HepG2 (cell line): ENCODE data around the gene MYOM1. TPM values are rescaled to one million over a fixed set of nuclear protein-coding genes. Genes with fewer than 3 reads are reported as not detected.

Experiments
- AGO2 ChIP-seq: fragments of 200-400 bp; formaldehyde crosslinking; optimal IDR thresholded peaks from 2 replicates; pipeline ENCODE3; 2017; ENCODE audit warnings: mild to moderate bottlenecking, low read depth, low read length, moderate library complexity
- CBX2 ChIP-seq, 2 experiments: fragments of 200-600 bp in 1 of 2; sonication (generic); formaldehyde crosslinking in 1 of 2; IDR thresholded peaks; 2 replicates each; pipeline versions ENCODE4 v1.7.0 to v1.8.1; 2018 to 2022; ENCODE audit warnings: low read depth in 2 of 2, low read length in 1 of 2, mild to moderate bottlenecking in 1 of 2, missing genetic modification reagents in 1 of 2
- CREB1 ChIP-seq, 2 experiments: fragments of 450-650 bp in 1 of 2; IDR thresholded peaks; 2 replicates each; pipeline ENCODE4 v1.6.1; 2016 to 2017; ENCODE audit warnings: control low read depth in 1 of 2, mild to moderate bottlenecking in 1 of 2, missing compliant biosample characterization in 1 of 2, missing genetic modification characterization in 1 of 2
- ERF ChIP-seq: IDR thresholded peaks from 2 replicates; pipeline ENCODE4 v1.6.1; 2018; ENCODE audit warnings: missing biosample characterization, missing genetic modification reagents
- ESRRA ChIP-seq: sonication (generic); formaldehyde crosslinking; IDR thresholded peaks from 2 replicates; pipeline ENCODE4 v1.5.1; 2020; ENCODE audit warnings: mild to moderate bottlenecking, low read depth, missing genetic modification reagents
- FOXA1 ChIP-seq, 2 experiments: fragments of 450-650 bp in 1 of 2; sonication (generic) in 1 of 2; formaldehyde crosslinking in 1 of 2; IDR thresholded peaks; 2 replicates each; pipeline versions ENCODE4 v1.4.0 to v1.6.1; 2016 to 2020; ENCODE audit warnings: missing genetic modification reagents in 1 of 2
- IRF2 ChIP-seq: IDR thresholded peaks from 2 replicates; pipeline ENCODE4 v1.6.1; 2018; ENCODE audit warnings: missing genetic modification reagents, missing compliant biosample characterization
- KDM5B ChIP-seq: sonication (generic); formaldehyde crosslinking; IDR thresholded peaks from 2 replicates; pipeline ENCODE4 v1.4.0; 2020; ENCODE audit warnings: missing genetic modification reagents, mild to moderate bottlenecking, borderline replicate concordance
- KMT2A ChIP-seq: sonication (generic); formaldehyde crosslinking; IDR thresholded peaks from 2 replicates; pipeline ENCODE4 v1.4.0; 2020; ENCODE audit warnings: missing genetic modification reagents
- NCOA5 ChIP-seq: sonication (generic); formaldehyde crosslinking; IDR thresholded peaks from 2 replicates; pipeline ENCODE4 v1.4.0; 2020; ENCODE audit warnings: missing genetic modification reagents
- NFKB2 ChIP-seq: sonication (generic); formaldehyde crosslinking; IDR thresholded peaks from 2 replicates; pipeline ENCODE4 v1.4.0; 2020; ENCODE audit warnings: missing genetic modification reagents, borderline replicate concordance
- PHF20 ChIP-seq: sonication (generic); formaldehyde crosslinking; IDR thresholded peaks from 2 replicates; pipeline ENCODE4 v1.5.0; 2020; ENCODE audit warnings: mild to moderate bottlenecking, missing genetic modification reagents
- PPARG ChIP-seq: conservative IDR thresholded peaks from 2 replicates; pipeline ENCODE4 v1.6.1; 2016; ENCODE audit warnings: missing biosample characterization, missing genetic modification reagents
- SALL1 ChIP-seq: sonication (generic); formaldehyde crosslinking; IDR thresholded peaks from 2 replicates; pipeline ENCODE4 v1.8.0; 2022; ENCODE audit warnings: mild to moderate bottlenecking, missing genetic modification reagents
- SKI ChIP-seq: fragments of 450-650 bp; IDR thresholded peaks from one replicate; pipeline ENCODE4 v1.6.1; 2018; ENCODE audit warnings: mild to moderate bottlenecking; ENCODE audit not compliant: partially characterized antibody
- SOX13 ChIP-seq, 3 experiments: fragments of 450-650 bp in 1 of 3; sonication (generic) in 1 of 3; formaldehyde crosslinking in 1 of 3; IDR thresholded peaks in 2 of 3; conservative IDR thresholded peaks in 1 of 3; 2 replicates each; pipeline versions ENCODE4 v1.5.0 to v1.6.1; 2016 to 2020; ENCODE audit warnings: antibody characterized with exemption in 1 of 3, mild to moderate bottlenecking in 1 of 3, missing compliant biosample characterization in 1 of 3, missing genetic modification reagents in 1 of 3, moderate library complexity in 1 of 3
- TARDBP ChIP-seq: sonication (generic); formaldehyde crosslinking; IDR thresholded peaks from 2 replicates; pipeline ENCODE4 v1.8.0; 2022; ENCODE audit warnings: mild to moderate bottlenecking, missing genetic modification reagents
- ZBTB3 ChIP-seq: sonication (generic); formaldehyde crosslinking; IDR thresholded peaks from 2 replicates; pipeline ENCODE4 v1.4.0; 2020; ENCODE audit warnings: low read depth, mild to moderate bottlenecking, moderate library complexity, missing genetic modification reagents, borderline replicate concordance
- ZFP41 ChIP-seq: sonication (generic); formaldehyde crosslinking; IDR thresholded peaks from 2 replicates; pipeline ENCODE4 v1.4.0; 2020; ENCODE audit warnings: mild to moderate bottlenecking, missing genetic modification reagents, borderline replicate concordance
- ZMYM3 ChIP-seq: sonication (generic); formaldehyde crosslinking; IDR thresholded peaks from 2 replicates; pipeline ENCODE4 v1.5.1; 2020; ENCODE audit warnings: mild to moderate bottlenecking, missing genetic modification reagents
- ZNF136 ChIP-seq: sonication (generic); formaldehyde crosslinking; IDR thresholded peaks from 2 replicates; pipeline ENCODE4 v1.8.1; 2022; ENCODE audit warnings: low read depth, mild to moderate bottlenecking, moderate library complexity, missing genetic modification reagents
- ZNF430 ChIP-seq: sonication (generic); formaldehyde crosslinking; IDR thresholded peaks from 2 replicates; pipeline ENCODE4 v1.9.0; 2021; ENCODE audit warnings: mild to moderate bottlenecking, missing genetic modification reagents
- polyA plus RNA-seq, 8 experiments: library from polyadenylated mRNA; depleted of rRNA in 3 of 8; stranded (reverse) in 7 of 8; unstranded in 1 of 8; fragments of >200 nt; fragmentation: Illumina TruSeq in 4 of 8; extraction: Trizol in 4 of 8; gene quantifications; 2 replicates each; pipeline versions ENCODE4 v1.2.1 to v1.2.3, GENCODE V29; 2011 to 2016; ENCODE audit warnings: low read depth in 4 of 8, missing spikeins in 1 of 8, mixed read lengths in 1 of 8; ENCODE audit not compliant: insufficient read depth in 1 of 8
- total RNA-seq, 5 experiments: library from RNA; depleted of rRNA; stranded (reverse); fragments of >200 nt; fragmentation: Illumina TruSeq; extraction: Trizol; gene quantifications; 2 replicates each; pipeline ENCODE4 v1.2.3, GENCODE V29; 2016; ENCODE audit warnings: low read depth in 1 of 5
- TF ChIP-seq, protein P1 (sequence below): sonication (generic); formaldehyde crosslinking; IDR thresholded peaks from 2 replicates; pipeline ENCODE4 v1.8.0; 2022; ENCODE audit warnings: missing genetic modification reagents, mild to moderate bottlenecking, moderate library complexity, borderline replicate concordance
- TF ChIP-seq, protein P2 (sequence below): sonication (generic); formaldehyde crosslinking; IDR thresholded peaks from 2 replicates; pipeline ENCODE4 v1.4.0; 2020; ENCODE audit warnings: missing genetic modification reagents, mild to moderate bottlenecking, borderline replicate concordance

MYOM1 gene
- total and polyA plus RNA-seq, 2 of the 13 experiments (the other 11 are each of a cell fraction or from before 2014, with no cell fraction given) = 0.46 to 0.98 TPM

DNA sequence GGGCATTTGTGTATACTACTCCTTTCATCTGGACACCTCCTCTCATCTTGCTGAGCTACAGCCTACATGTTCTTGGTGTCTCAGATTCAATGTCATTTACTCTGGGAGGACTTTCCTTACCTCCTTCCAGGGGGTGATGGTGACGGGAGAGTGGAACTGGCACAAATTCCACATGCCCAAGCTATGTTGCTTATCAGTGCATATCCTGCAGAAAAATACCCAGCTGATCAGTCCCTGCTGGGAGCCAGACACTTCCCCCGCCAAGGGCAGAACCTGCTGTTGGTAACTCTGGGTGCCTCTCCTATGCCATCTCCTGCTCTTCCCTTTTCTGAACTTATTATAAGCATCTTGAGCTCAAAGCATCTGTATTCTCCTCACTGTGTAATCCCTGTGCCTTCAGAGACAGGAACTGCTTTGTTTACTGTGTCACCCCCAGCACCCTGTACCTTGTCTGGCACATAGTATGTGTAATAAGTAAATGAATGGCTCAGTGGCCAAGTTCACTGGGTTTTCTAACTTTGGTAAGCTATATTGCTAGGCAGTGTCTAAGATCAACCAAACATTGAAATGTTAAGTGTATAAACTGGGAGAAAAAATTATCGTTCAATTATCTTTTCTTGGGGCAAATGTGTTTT lies 119.2 kb downstream of the MYOM1 start (continued):
- no peak for TF ChIP-seq ZFP41 (CRISPR knock-in tag)
- TF ChIP-seq NFKB2 = no peak
- TF ChIP-seq CBX2 (IDR thresholded peaks at IDR 0.05; ENCODE audit: low read depth, low read length) = no peak
- TF ChIP-seq CBX2 (CRISPR knock-in tag; IDR thresholded peaks at IDR 0.05; ENCODE audit: low read depth) = no peak
- TF ChIP-seq NCOA5 (CRISPR knock-in tag) = no peak
- TF ChIP-seq KDM5B (CRISPR knock-in tag) = no peak
- TF ChIP-seq ZBTB3 (CRISPR knock-in tag) = 0 out of 2 replicates have a peak, but pooled peaks have one; percentile 52
- no peak for TF ChIP-seq FOXA1 (IDR thresholded peaks at IDR 0.05)
- peak; percentile 84 for TF ChIP-seq FOXA1 (CRISPR knock-in tag; IDR thresholded peaks at IDR 0.05)
- no peak for TF ChIP-seq AGO2
- TF ChIP-seq ESRRA (CRISPR knock-in tag) = no peak
- TF ChIP-seq ERF (CRISPR knock-in tag) = peak; percentile 48; the same call in 1 of the 2 replicates
- TF ChIP-seq ZNF136 (CRISPR knock-in tag) = no peak
- no peak for TF ChIP-seq CREB1 (IDR thresholded peaks at IDR 0.05)
- 0 out of 2 replicates have a peak, but pooled peaks have one; percentile 46 for TF ChIP-seq CREB1 (CRISPR knock-in tag; IDR thresholded peaks at IDR 0.05)
- TF ChIP-seq PHF20 (CRISPR knock-in tag) = no peak
- TF ChIP-seq PPARG (CRISPR knock-in tag) = peak; percentile 59; the same call in 1 of the 2 replicates
- TF ChIP-seq SKI = peak; percentile 68
- TF ChIP-seq, protein P1, sequence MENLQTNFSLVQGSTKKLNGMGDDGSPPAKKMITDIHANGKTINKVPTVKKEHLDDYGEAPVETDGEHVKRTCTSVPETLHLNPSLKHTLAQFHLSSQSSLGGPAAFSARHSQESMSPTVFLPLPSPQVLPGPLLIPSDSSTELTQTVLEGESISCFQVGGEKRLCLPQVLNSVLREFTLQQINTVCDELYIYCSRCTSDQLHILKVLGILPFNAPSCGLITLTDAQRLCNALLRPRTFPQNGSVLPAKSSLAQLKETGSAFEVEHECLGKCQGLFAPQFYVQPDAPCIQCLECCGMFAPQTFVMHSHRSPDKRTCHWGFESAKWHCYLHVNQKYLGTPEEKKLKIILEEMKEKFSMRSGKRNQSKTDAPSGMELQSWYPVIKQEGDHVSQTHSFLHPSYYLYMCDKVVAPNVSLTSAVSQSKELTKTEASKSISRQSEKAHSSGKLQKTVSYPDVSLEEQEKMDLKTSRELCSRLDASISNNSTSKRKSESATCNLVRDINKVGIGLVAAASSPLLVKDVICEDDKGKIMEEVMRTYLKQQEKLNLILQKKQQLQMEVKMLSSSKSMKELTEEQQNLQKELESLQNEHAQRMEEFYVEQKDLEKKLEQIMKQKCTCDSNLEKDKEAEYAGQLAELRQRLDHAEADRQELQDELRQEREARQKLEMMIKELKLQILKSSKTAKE (CRISPR knock-in tag) = peak; percentile 86
- peak; percentile 48; the same call in 1 of the 2 replicates for TF ChIP-seq IRF2 (CRISPR knock-in tag)
- TF ChIP-seq, protein P2, sequence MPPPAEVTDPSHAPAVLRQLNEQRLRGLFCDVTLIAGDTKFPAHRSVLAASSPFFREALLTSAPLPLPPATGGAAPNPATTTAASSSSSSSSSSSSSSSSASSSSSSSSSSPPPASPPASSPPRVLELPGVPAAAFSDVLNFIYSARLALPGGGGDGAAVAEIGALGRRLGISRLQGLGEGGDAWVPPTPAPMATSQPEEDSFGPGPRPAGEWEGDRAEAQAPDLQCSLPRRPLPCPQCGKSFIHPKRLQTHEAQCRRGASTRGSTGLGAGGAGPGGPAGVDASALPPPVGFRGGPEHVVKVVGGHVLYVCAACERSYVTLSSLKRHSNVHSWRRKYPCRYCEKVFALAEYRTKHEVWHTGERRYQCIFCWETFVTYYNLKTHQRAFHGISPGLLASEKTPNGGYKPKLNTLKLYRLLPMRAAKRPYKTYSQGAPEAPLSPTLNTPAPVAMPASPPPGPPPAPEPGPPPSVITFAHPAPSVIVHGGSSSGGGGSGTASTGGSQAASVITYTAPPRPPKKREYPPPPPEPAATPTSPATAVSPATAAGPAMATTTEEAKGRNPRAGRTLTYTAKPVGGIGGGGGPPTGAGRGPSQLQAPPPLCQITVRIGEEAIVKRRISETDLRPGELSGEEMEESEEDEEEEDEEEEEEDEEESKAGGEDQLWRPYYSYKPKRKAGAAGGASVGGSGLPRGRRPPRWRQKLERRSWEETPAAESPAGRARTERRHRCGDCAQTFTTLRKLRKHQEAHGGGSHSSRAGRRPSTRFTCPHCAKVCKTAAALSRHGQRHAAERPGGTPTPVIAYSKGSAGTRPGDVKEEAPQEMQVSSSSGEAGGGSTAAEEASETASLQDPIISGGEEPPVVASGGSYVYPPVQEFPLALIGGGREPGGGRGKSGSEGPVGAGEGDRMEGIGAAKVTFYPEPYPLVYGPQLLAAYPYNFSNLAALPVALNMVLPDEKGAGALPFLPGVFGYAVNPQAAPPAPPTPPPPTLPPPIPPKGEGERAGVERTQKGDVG (CRISPR knock-in tag) = no peak
- TF ChIP-seq ZMYM3 (CRISPR knock-in tag) = 0 out of 2 replicates have a peak, but pooled peaks have one; percentile 17
- TF ChIP-seq KMT2A = no peak
- TF ChIP-seq SOX13 (IDR thresholded peaks at IDR 0.05) = no peak
- TF ChIP-seq SOX13 (CRISPR knock-in tag; conservative IDR thresholded peaks at IDR 0.05 in 1 of 2, IDR thresholded peaks at IDR 0.05 in 1 of 2) = peak in 1 of 2 experiments; percentile 68; a peak in 1 of 4 replicates
- TF ChIP-seq TARDBP (CRISPR knock-in tag) = 0 out of 2 replicates have a peak, but pooled peaks have one; percentile 29
- 0 out of 2 replicates have a peak, but pooled peaks have one; percentile 42 for TF ChIP-seq ZNF430
- TF ChIP-seq SALL1 (CRISPR knock-in tag) = peak; percentile 48
